Measurements from ENCODE around the gene RLN2.

Gene RLN2

GRCh38 chr9:5269249-5269715, 35.2 kb downstream of the RLN2 start:
- DNase-seq (ENCODE audit: low read depth in 1 of 2, low spot score in 1 of 2): no peak

- no peak for DNase-seq (ENCODE audit: low read depth in 1 of 2, low spot score in 1 of 2)
These were observed 38.6 kb downstream of the RLN2 start for GRCh38 chr9:5265939-5266338.

- DNase-seq (ENCODE audit: low read depth in 1 of 2, low spot score in 1 of 2): no peak
These were observed 40.3 kb downstream of the RLN2 start for GRCh38 chr9:5264219-5264595.

- no peak for DNase-seq (ENCODE audit: low read depth in 1 of 2, low spot score in 1 of 2)
These were observed 40.9 kb downstream of the RLN2 start for GRCh38 chr9:5263351-5264218.
